Fibroblast of lung (primary cell): ENCODE data around the gene CTSD. TPM values are rescaled to one million over a fixed set of nuclear protein-coding genes. Genes with fewer than 3 reads are reported as not detected.

Source experiments
- DNase-seq, 2 donors: peaks; one replicate each; pipeline versions ENCODE4 v3.0.0 to v3.0.0-alpha.2; 2010; ENCODE audit warnings: low read depth in 2 of 2
- H2AFZ ChIP-seq: 2 replicates; pipeline ENCODE4 v1.5.1; 2012; ENCODE audit warnings: low read length, control low read depth, inconsistent platforms
- H3K27ac ChIP-seq: 2 replicates; pipeline ENCODE4 v1.5.1; 2011; ENCODE audit warnings: low read length, control low read depth; ENCODE audit not compliant: insufficient read depth
- H3K27me3 ChIP-seq: 2 replicates; pipeline ENCODE4 v1.5.1; 2011; ENCODE audit warnings: mild to moderate bottlenecking, low read length; ENCODE audit not compliant: control insufficient read depth, insufficient read depth
- H3K36me3 ChIP-seq: 2 replicates; pipeline ENCODE4 v1.5.1; 2011; ENCODE audit warnings: low read length; ENCODE audit not compliant: control insufficient read depth, insufficient read depth
- H3K4me1 ChIP-seq: 2 replicates; pipeline ENCODE4 v1.5.1; 2011; ENCODE audit warnings: low read length; ENCODE audit not compliant: control insufficient read depth, insufficient read depth; ENCODE audit errors: extremely low read depth
- H3K4me2 ChIP-seq: 2 replicates; pipeline ENCODE4 v1.5.1; 2011; ENCODE audit warnings: low read length, control low read depth; ENCODE audit not compliant: insufficient read depth; ENCODE audit errors: extremely low read depth
- H3K4me3 ChIP-seq, 4 experiments: fragments of 200-600 bp in 1 of 4; sonication (generic) in 1 of 4; replicated peaks in 1 of 4; 2 replicates each; pipeline ENCODE4 v1.5.1; 2011 to 2016; ENCODE audit warnings: low read length in 4 of 4, low read depth in 3 of 4, mild to moderate bottlenecking in 3 of 4, control low read depth in 2 of 4, inconsistent platforms in 1 of 4, mixed read lengths in 1 of 4; ENCODE audit not compliant: insufficient read depth in 1 of 4; ENCODE audit errors: control extremely low read depth in 1 of 4
- H3K79me2 ChIP-seq: 2 replicates; pipeline ENCODE4 v1.5.1; 2012; ENCODE audit warnings: mild to moderate bottlenecking, low read length, inconsistent platforms; ENCODE audit not compliant: control insufficient read depth, insufficient read depth
- H3K9ac ChIP-seq: 2 replicates; pipeline ENCODE4 v1.5.1; 2011; ENCODE audit warnings: mild to moderate bottlenecking, low read length, control low read depth; ENCODE audit not compliant: insufficient read depth
- H3K9me3 ChIP-seq: 2 replicates; pipeline ENCODE4 v1.5.1; 2012; ENCODE audit warnings: low read depth, low read length; ENCODE audit not compliant: control insufficient read depth, insufficient read depth
- H4K20me1 ChIP-seq: 2 replicates; pipeline ENCODE4 v1.5.1; 2011; ENCODE audit warnings: low read length; ENCODE audit not compliant: control insufficient read depth, insufficient read depth; ENCODE audit errors: extremely low read depth
- CTCF ChIP-seq, 2 donors: IDR thresholded peaks in 1 of 2; conservative IDR thresholded peaks in 1 of 2; 1 replicate in 1 of 2; 2 replicates in 1 of 2; pipeline ENCODE4 v1.5.1; 2011 to 2012; ENCODE audit warnings: low read length in 2 of 2, control low read depth in 1 of 2, inconsistent platforms in 1 of 2, low read depth in 1 of 2, mild to moderate bottlenecking in 1 of 2
- EZH2 ChIP-seq: IDR thresholded peaks from 2 replicates; pipeline ENCODE4 v1.5.1; 2012; ENCODE audit warnings: low read length, control low read depth, mild to moderate bottlenecking; ENCODE audit errors: missing control alignments
- polyA plus RNA-seq, 2 donors: library from polyadenylated mRNA; depleted of rRNA in 1 of 2; stranded (reverse) in 1 of 2; unstranded in 1 of 2; fragments of >200 nt; gene quantifications; 2 replicates each; pipeline ENCODE4 v1.2.1, GENCODE V29; 2011 to 2012; ENCODE audit warnings: missing spikeins in 1 of 2
- total RNA-seq: library from RNA; depleted of rRNA; stranded (reverse); fragments of >200 nt; gene quantifications from 2 replicates; pipeline ENCODE4 v1.2.1, GENCODE V29; 2014

Gene CTSD
- total and polyA plus RNA-seq, 2 donors (not counting 1 experiment from before 2014, with no cell fraction given), result 135 to 253 TPM

- Histone ChIP-seq H3K4me1 (no peaks in the 10 kb centered on the region), H4K20me1 (no peaks in the 10 kb centered on the region), H3K27ac (no peak overlapping the region), H3K79me2 (no peaks in the 10 kb centered on the region), H3K27me3 (peaks cover 3% of the 10 kb centered on the region), H3K4me3 (no peak overlapping the region), H3K9ac (no peak overlapping the region), H2AFZ (no peak overlapping the region), H3K9me3 (no peaks in the 10 kb centered on the region), H3K4me2 (no peak overlapping the region), H3K36me3 (no peaks in the 10 kb centered on the region)
- no peak for DNase-seq
- TF ChIP-seq CTCF (conservative IDR thresholded peaks at IDR 0.05 in 1 of 2, IDR thresholded peaks at IDR 0.05 in 1 of 2; ENCODE audit: low read depth in 1 of 2, low read length in 2 of 2) (no peak), EZH2 (no peak)
These were observed 35.4 kb downstream of the CTSD start for GRCh38 chr11:1728301-1728700.

- no peaks in the 10 kb centered on the region for H3K9me3 ChIP-seq
- H3K4me1 ChIP-seq, result no peaks in the 10 kb centered on the region
- no peak overlapping the region for H3K27ac ChIP-seq
- no peak overlapping the region for H3K4me2 ChIP-seq
- no peaks in the 10 kb centered on the region for H3K36me3 ChIP-seq
- no peak for DNase-seq
- H3K9ac ChIP-seq, result no peak overlapping the region
- H3K27me3 ChIP-seq, result peaks cover 3% of the 10 kb centered on the region
- TF ChIP-seq CTCF (conservative IDR thresholded peaks at IDR 0.05 in 1 of 2, IDR thresholded peaks at IDR 0.05 in 1 of 2; ENCODE audit: low read depth in 1 of 2, low read length in 2 of 2), result no peak
- TF ChIP-seq EZH2, result no peak
- no peak overlapping the region for H3K4me3 ChIP-seq
- H4K20me1 ChIP-seq, result no peaks in the 10 kb centered on the region
- no peak overlapping the region for H2AFZ ChIP-seq
- no peaks in the 10 kb centered on the region for H3K79me2 ChIP-seq
These were observed 35.9 kb downstream of the CTSD start for GRCh38 chr11:1727861-1728260.

- no peaks in the 10 kb centered on the region for H3K4me1 ChIP-seq
- H3K79me2 ChIP-seq, result no peaks in the 10 kb centered on the region
- no peak overlapping the region for H3K4me3 ChIP-seq
- H4K20me1 ChIP-seq, result no peaks in the 10 kb centered on the region
- H3K36me3 ChIP-seq, result no peaks in the 10 kb centered on the region
- TF ChIP-seq CTCF (conservative IDR thresholded peaks at IDR 0.05 in 1 of 2, IDR thresholded peaks at IDR 0.05 in 1 of 2; ENCODE audit: low read depth in 1 of 2, low read length in 2 of 2), result no peak
- TF ChIP-seq EZH2, result no peak
- H3K9ac ChIP-seq, result no peak overlapping the region
- no peak for DNase-seq
- no peak overlapping the region for H3K27ac ChIP-seq
- H3K4me2 ChIP-seq, result no peak overlapping the region
- peaks cover under 1% of the 10 kb centered on the region for H3K27me3 ChIP-seq
- no peaks in the 10 kb centered on the region for H3K9me3 ChIP-seq
- H2AFZ ChIP-seq, result no peak overlapping the region
These were observed 36.5 kb downstream of the CTSD start for GRCh38 chr11:1727096-1727690.
